Measurements from ENCODE around the gene NCOA5.
A peak's percentile ranks its signal among the peaks of the same experiment; 100 is the strongest.

The NCOA5 gene

GRCh38 chr20:46089417-46090388 lies at the start of gene NCOA5:
Gene NCOA5, minus strand, starts transcription at chr20:46089962. Its CDS starts 10,538 bp downstream, at chr20:46079424.
- peak; percentile 93 for DNase-seq

GRCh38 chr20:46139266-46139889 lies 49.6 kb upstream of the NCOA5 start:
- DNase-seq = no peak

GRCh38 chr20:46137816-46138215 lies 48.1 kb upstream of the NCOA5 start:
- no peak for DNase-seq

GRCh38 chr20:46135856-46136633 lies 46.3 kb upstream of the NCOA5 start:
- DNase-seq = no peak

- no peak for DNase-seq
Measured at GRCh38 chr20:46134716-46135115, 45.0 kb upstream of the NCOA5 start.

GRCh38 chr20:46133886-46134654 lies 44.3 kb upstream of the NCOA5 start:
- DNase-seq = no peak

- peak; percentile 47 for DNase-seq
Measured at GRCh38 chr20:46132705-46133120, 43.0 kb upstream of the NCOA5 start.

GRCh38 chr20:46131396-46131795 lies 41.6 kb upstream of the NCOA5 start:
- DNase-seq = no peak

GRCh38 chr20:46130534-46130933 lies 40.8 kb upstream of the NCOA5 start:
- no peak for DNase-seq

- no peak for DNase-seq
Measured at GRCh38 chr20:46129955-46130481, 40.3 kb upstream of the NCOA5 start.

- no peak for DNase-seq
Measured at GRCh38 chr20:46128310-46129151, 38.8 kb upstream of the NCOA5 start.

GRCh38 chr20:46127396-46128010 lies 37.7 kb upstream of the NCOA5 start:
- no peak for DNase-seq

- no peak for DNase-seq
Measured at GRCh38 chr20:46126440-46127056, 36.8 kb upstream of the NCOA5 start.

GRCh38 chr20:46123482-46124245 lies 33.9 kb upstream of the NCOA5 start:
- DNase-seq = no peak

GRCh38 chr20:46122516-46123481 lies 33.0 kb upstream of the NCOA5 start:
- DNase-seq = no peak

- no peak for DNase-seq
Measured at GRCh38 chr20:46122071-46122470, 32.3 kb upstream of the NCOA5 start.

- no peak for DNase-seq
Measured at GRCh38 chr20:46121184-46121930, 31.6 kb upstream of the NCOA5 start.
